Chondrocyte (in vitro differentiated cells): ENCODE results near the gene MYH14. TPM values are rescaled to one million over a fixed set of nuclear protein-coding genes. Genes with fewer than 3 reads are reported as not detected.

Experiments used
- DNase-seq: peaks from one replicate; pipeline ENCODE4 v3.0.0; 2021; ENCODE audit warnings: mixed read lengths, low spot score
- H3K27ac Mint-ChIP-seq: one replicate; pipeline ENCODE4 v1.8.0; 2021; ENCODE audit warnings: mild to moderate bottlenecking, moderate library complexity, mixed read lengths; ENCODE audit not compliant: unreplicated experiment
- H3K27me3 Mint-ChIP-seq: 2 replicates; pipeline ENCODE4 v1.8.0; 2021; ENCODE audit warnings: low read depth, mixed read lengths
- H3K36me3 Mint-ChIP-seq: 2 replicates; pipeline ENCODE4 v1.8.0; 2021; ENCODE audit warnings: low read depth, mixed read lengths
- H3K4me1 Mint-ChIP-seq: 2 replicates; pipeline ENCODE4 v1.8.0; 2021; ENCODE audit warnings: low read depth, mild to moderate bottlenecking, mixed read lengths
- H3K4me3 Mint-ChIP-seq: one replicate; pipeline ENCODE4 v1.8.0; 2021; ENCODE audit warnings: mild to moderate bottlenecking, moderate library complexity, mixed read lengths; ENCODE audit not compliant: unreplicated experiment
- H3K9me3 Mint-ChIP-seq: 2 replicates; pipeline ENCODE4 v1.8.0; 2021; ENCODE audit warnings: low read depth, mixed read lengths
- CTCF ChIP-seq: fragments of 200-600 bp; sonication (generic); IDR thresholded peaks from 2 replicates; pipeline ENCODE4 v1.5.0; 2021; ENCODE audit warnings: antibody characterized with exemption, mild to moderate bottlenecking, moderate library complexity
- total RNA-seq: library from RNA; stranded (reverse); gene quantifications from 3 replicates; pipeline ENCODE4 v1.2.1, GENCODE V29; 2021

The MYH14 gene
- total RNA-seq, 1 donor from 2014 or later = 10.2 TPM

DNA sequence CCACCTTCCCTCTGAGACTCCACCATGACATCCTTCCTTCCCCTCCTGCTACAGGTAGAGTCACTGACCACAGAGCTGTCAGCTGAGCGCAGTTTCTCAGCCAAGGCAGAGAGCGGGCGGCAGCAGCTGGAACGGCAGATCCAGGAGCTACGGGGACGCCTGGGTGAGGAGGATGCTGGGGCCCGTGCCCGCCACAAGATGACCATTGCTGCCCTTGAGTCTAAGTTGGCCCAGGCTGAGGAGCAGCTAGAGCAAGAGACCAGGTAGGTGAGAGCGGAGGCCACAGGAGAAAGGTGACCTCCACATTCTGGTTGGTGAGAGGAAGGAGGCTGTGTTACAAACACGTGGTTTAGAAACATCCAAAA, 98.2 kb downstream of the MYH14 start:
- Mint-ChIP-seq H3K36me3 (peaks cover 1% of the 10 kb centered on the region), H3K4me3 (no peak overlapping the region), H3K27me3 (peaks cover 6% of the 10 kb centered on the region), H3K4me1 (peaks cover 10% of the 10 kb centered on the region), H3K27ac (no peak overlapping the region), H3K9me3 (no peaks in the 10 kb centered on the region)
- DNase-seq = no peak
- no peak for TF ChIP-seq CTCF

DNA sequence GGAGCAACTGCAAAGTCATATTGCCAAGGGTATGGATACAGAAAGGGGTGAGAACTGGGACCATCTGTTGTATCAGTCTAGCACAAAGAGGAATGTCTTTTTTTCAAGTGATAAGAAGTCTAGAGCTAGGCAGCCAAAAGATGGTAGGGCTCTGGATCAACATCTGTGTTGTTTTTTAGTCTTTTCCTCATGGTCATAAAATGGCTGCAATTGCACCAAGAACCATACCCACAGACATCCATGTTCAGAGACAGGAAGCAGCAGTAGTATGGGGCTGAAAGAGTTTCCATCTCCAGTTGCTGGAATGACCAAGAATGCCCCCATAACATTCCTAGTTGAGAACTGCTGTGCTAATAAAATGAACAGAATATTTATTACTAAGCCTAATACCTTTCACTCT, 100.1 kb downstream of the MYH14 start:
- Mint-ChIP-seq H3K9me3 (no peaks in the 10 kb centered on the region), H3K27me3 (peaks cover 18% of the 10 kb centered on the region), H3K4me1 (peaks cover 10% of the 10 kb centered on the region), H3K4me3 (no peak overlapping the region), H3K27ac (no peak overlapping the region), H3K36me3 (peaks cover 1% of the 10 kb centered on the region)
- TF ChIP-seq CTCF = no peak
- DNase-seq = no peak

GRCh38 chr19:50308991-50309390, 105.6 kb downstream of the MYH14 start:
- no peak for TF ChIP-seq CTCF
- no peak overlapping the region for H3K4me3 Mint-ChIP-seq
- peaks cover 1% of the 10 kb centered on the region for H3K36me3 Mint-ChIP-seq
- peak; percentile 59 for DNase-seq
- H3K9me3 Mint-ChIP-seq = no peaks in the 10 kb centered on the region
- H3K27me3 Mint-ChIP-seq = peaks cover 54% of the 10 kb centered on the region
- H3K27ac Mint-ChIP-seq = no peak overlapping the region
- H3K4me1 Mint-ChIP-seq = peaks cover 3% of the 10 kb centered on the region

DNA sequence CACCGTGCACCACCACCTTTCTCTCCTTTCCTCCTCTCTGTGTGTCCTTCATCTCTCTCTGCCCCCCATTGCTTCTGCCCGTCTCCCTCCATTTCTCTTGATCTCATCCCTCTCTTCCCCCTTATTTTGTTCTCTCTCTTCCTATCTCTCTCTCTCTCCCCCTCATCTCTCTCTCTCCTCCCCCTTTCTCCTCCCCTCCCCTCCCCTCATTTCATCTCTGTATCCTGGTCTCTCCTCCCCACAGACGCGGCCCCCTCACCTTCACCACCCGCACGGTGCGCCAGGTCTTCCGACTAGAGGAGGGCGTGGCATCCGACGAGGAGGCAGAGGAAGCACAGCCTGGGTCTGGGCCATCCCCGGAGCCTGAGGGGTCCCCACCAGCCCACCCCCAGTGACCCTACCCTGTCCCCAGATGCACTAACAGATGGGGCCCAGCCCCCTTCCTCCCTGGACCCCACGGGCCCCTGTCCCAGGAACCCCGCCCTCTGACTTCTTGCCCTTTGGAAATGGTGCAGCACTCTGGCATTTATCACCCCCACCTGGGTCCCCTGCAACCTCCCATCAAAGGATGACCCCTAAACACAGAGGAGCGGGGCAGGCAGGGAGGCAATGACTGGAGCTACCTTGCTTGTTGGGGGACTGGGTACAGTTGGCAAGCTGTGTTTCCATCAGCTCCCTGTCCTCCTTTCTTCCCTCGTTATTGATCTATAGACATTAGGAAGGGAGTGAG, 106.1 kb downstream of the MYH14 start:
- Mint-ChIP-seq H3K36me3 (peaks cover 1% of the 10 kb centered on the region), H3K4me1 (peaks cover 6% of the 10 kb centered on the region), H3K4me3 (no peak overlapping the region), H3K27me3 (peaks cover 57% of the 10 kb centered on the region), H3K9me3 (no peaks in the 10 kb centered on the region), H3K27ac (no peak overlapping the region)
- peak; percentile 51 for DNase-seq
- no peak for TF ChIP-seq CTCF

DNA sequence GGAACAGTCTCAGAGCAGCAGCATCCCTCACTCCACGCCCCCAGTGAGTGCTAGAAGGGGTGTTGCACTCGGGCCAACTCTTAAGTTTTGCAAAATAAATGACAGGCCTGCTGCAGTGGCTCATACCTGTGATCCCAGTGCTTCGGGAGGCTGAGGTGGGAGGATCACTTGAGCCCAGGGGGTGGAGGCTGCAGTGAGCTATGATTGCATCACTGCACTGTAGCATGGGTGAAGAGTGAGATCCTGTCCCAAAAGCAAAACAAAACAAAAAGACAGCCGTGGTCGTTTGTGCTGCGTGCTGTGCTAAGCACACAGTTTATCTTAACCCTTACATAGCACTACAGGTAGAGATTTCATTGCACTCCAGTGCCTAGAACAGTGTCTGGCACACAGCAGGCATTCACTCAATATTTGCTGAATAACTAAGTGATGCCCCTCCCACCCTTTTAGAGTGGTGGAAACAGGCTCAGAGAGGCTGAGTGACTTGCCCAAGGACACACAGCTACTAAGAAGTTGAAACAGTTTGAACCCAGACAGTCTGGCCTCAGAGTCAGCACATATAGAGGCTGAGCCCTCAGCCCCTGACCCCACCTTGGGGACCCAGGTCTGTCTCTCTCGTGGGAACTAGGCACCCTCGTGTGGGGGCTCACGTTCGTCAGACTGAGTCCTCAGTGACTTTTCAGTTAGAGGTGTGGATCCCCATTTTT, 107.5 kb downstream of the MYH14 start:
- no peak for TF ChIP-seq CTCF
- Mint-ChIP-seq H3K36me3 (peaks cover 1% of the 10 kb centered on the region), H3K4me1 (peaks cover 13% of the 10 kb centered on the region), H3K9me3 (no peaks in the 10 kb centered on the region), H3K27me3 (peaks cover 60% of the 10 kb centered on the region), H3K27ac (no peak overlapping the region), H3K4me3 (no peak overlapping the region)
- DNase-seq = peak; percentile 61
